PC-9 (cell line): ENCODE data around the gene RNF152. TPM values are rescaled to one million over a fixed set of nuclear protein-coding genes. Genes with fewer than 3 reads are reported as not detected.

Experiments
- BruUV-seq: library from RNA; stranded (reverse); fragments of 400-500 nt; replicated peaks from 2 replicates; lab custom pipeline; 2021; lab: Mats Ljungman, UMichigan
- CTCF ChIA-PET: fragments of 300-600 bp; sonication (Branson Sonifier 250); formaldehyde crosslinking; loops from one replicate; lab custom pipeline; 2022; ENCODE audit warnings: antibody characterized with exemption; lab: Charles Lee
- POLR2A ChIA-PET: fragments of 300-600 bp; sonication (Branson Sonifier 250); formaldehyde crosslinking; loops from one replicate; lab custom pipeline; 2022; ENCODE audit warnings: antibody characterized with exemption; ENCODE audit not compliant: unreplicated experiment; lab: Charles Lee
- DNase-seq, 2 experiments: peaks; one replicate each; pipeline versions ENCODE4 v3.0.0 to v3.0.0-alpha.2; 2015 to 2022; ENCODE audit warnings: mixed read lengths in 1 of 2
- H2AFZ ChIP-seq: fragments of 200-600 bp; sonication (generic); 2 replicates; pipeline ENCODE4 v1.8.1; 2017; ENCODE audit warnings: antibody characterized with exemption
- H3F3A ChIP-seq: fragments of 200-600 bp; sonication (generic); 2 replicates; pipeline ENCODE4 v1.8.1; 2017; ENCODE audit warnings: antibody characterized with exemption, mild to moderate bottlenecking, low read depth; ENCODE audit not compliant: insufficient read depth
- H3K27ac ChIP-seq: fragments of 200-600 bp; sonication (generic); 2 replicates; pipeline ENCODE4 v1.6.1; 2016; ENCODE audit warnings: mixed run types
- H3K27me3 ChIP-seq: fragments of 200-600 bp; sonication (generic); 2 replicates; pipeline ENCODE4 v1.6.1; 2016; ENCODE audit warnings: low read depth, mixed run types; ENCODE audit not compliant: insufficient read depth
- H3K36me3 ChIP-seq: fragments of 200-600 bp; sonication (generic); 2 replicates; pipeline ENCODE4 v1.6.1; 2016; ENCODE audit warnings: low read depth, mixed run types
- H3K4me1 ChIP-seq: fragments of 200-600 bp; sonication (generic); replicated peaks from 2 replicates; pipeline ENCODE4 v1.6.1; 2016; ENCODE audit warnings: mixed run types; ENCODE audit not compliant: insufficient read depth
- H3K4me2 ChIP-seq: fragments of 200-600 bp; sonication (generic); 2 replicates; pipeline ENCODE4 v1.6.1; 2017; ENCODE audit warnings: mixed run types
- H3K4me3 ChIP-seq: fragments of 200-600 bp; sonication (generic); 2 replicates; pipeline ENCODE4 v1.6.1; 2016; ENCODE audit warnings: mixed run types
- H3K79me2 ChIP-seq: fragments of 200-600 bp; sonication (generic); 2 replicates; pipeline ENCODE4 v1.6.1; 2017; ENCODE audit warnings: low read depth, mixed run types
- H3K9me2 ChIP-seq: fragments of 200-600 bp; sonication (generic); 2 replicates; pipeline ENCODE4 v1.8.1; 2017; ENCODE audit warnings: mild to moderate bottlenecking; ENCODE audit not compliant: insufficient read depth
- H3K9me3 ChIP-seq: fragments of 200-600 bp; sonication (generic); 2 replicates; pipeline ENCODE4 v1.8.1; 2016; ENCODE audit warnings: low read depth; ENCODE audit not compliant: insufficient read depth
- H4K20me1 ChIP-seq: fragments of 200-600 bp; sonication (generic); 2 replicates; pipeline ENCODE4 v1.8.1; 2017; ENCODE audit not compliant: insufficient read depth
- EZH2 ChIP-seq: fragments of 200-600 bp; sonication (generic); IDR thresholded peaks from 2 replicates; pipeline ENCODE4 v1.8.0; 2017; ENCODE audit warnings: antibody characterized with exemption, low read depth
- intact Hi-C: fragments of 100-400 bp; cut with micrococcal nuclease; formaldehyde crosslinking; loops from one replicate; pipeline ENCODE4 v1.10.0; 2022; ENCODE audit not compliant: unreplicated experiment
- total RNA-seq: library from RNA; stranded (reverse); gene quantifications from 2 replicates; pipeline ENCODE4 v1.2.3, GENCODE V29; 2021
- TF ChIP-seq, protein P1 (sequence below): fragments of 200-600 bp; sonication (generic); conservative IDR thresholded peaks from 2 replicates; pipeline ENCODE4 v1.6.1; 2017; ENCODE audit warnings: mixed run types, antibody characterized with exemption, mild to moderate bottlenecking, moderate library complexity

Gene RNF152
- total RNA-seq, 1 experiment from 2014 or later, result not detected

- no peaks in the 10 kb centered on the region for H4K20me1 ChIP-seq
- no peaks in the 10 kb centered on the region for H3K27me3 ChIP-seq
- no peaks in the 10 kb centered on the region for H3K79me2 ChIP-seq
- no peak overlapping the region for H3K4me2 ChIP-seq
- no peak overlapping the region for H3K27ac ChIP-seq
- POLR2A ChIA-PET, result no interaction called here
- BruUV-seq, result no TSS peak
- H3K9me3 ChIP-seq, result no peaks in the 10 kb centered on the region
- no peak for DNase-seq
- CTCF ChIA-PET, result no interaction called here
- H3F3A ChIP-seq, result no peaks in the 10 kb centered on the region
- no peak overlapping the region for H3K4me3 ChIP-seq
- H3K4me1 ChIP-seq, result no peaks in the 10 kb centered on the region
- TF ChIP-seq EZH2, result no peak
- no peaks in the 10 kb centered on the region for H3K36me3 ChIP-seq
- no peaks in the 10 kb centered on the region; the same call in 1 of the 2 replicates for H3K9me2 ChIP-seq
- no peak overlapping the region for H2AFZ ChIP-seq
- intact Hi-C loops, result no loop called here
Observed at GRCh38 chr18:61827591-61827990, 65.2 kb downstream of the RNF152 start.

- POLR2A ChIA-PET, result no interaction called here
- Histone ChIP-seq H3K27me3 (no peaks in the 10 kb centered on the region), H3K4me3 (no peak overlapping the region), H3K79me2 (no peaks in the 10 kb centered on the region), H3K4me1 (no peaks in the 10 kb centered on the region), H3K27ac (no peak overlapping the region), H3K36me3 (no peaks in the 10 kb centered on the region), H3K4me2 (no peak overlapping the region), H3K9me2 (no peaks in the 10 kb centered on the region), H3K9me3 (no peaks in the 10 kb centered on the region), H4K20me1 (no peaks in the 10 kb centered on the region), H2AFZ (no peak overlapping the region), H3F3A (no peaks in the 10 kb centered on the region)
- DNase-seq, result no peak
- TF ChIP-seq, protein P1, sequence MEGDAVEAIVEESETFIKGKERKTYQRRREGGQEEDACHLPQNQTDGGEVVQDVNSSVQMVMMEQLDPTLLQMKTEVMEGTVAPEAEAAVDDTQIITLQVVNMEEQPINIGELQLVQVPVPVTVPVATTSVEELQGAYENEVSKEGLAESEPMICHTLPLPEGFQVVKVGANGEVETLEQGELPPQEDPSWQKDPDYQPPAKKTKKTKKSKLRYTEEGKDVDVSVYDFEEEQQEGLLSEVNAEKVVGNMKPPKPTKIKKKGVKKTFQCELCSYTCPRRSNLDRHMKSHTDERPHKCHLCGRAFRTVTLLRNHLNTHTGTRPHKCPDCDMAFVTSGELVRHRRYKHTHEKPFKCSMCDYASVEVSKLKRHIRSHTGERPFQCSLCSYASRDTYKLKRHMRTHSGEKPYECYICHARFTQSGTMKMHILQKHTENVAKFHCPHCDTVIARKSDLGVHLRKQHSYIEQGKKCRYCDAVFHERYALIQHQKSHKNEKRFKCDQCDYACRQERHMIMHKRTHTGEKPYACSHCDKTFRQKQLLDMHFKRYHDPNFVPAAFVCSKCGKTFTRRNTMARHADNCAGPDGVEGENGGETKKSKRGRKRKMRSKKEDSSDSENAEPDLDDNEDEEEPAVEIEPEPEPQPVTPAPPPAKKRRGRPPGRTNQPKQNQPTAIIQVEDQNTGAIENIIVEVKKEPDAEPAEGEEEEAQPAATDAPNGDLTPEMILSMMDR, result no peak
- no peak for TF ChIP-seq EZH2
- intact Hi-C loops, result no loop called here
- no TSS peak for BruUV-seq
- CTCF ChIA-PET, result no interaction called here
Observed at GRCh38 chr18:61825386-61825785, 67.4 kb downstream of the RNF152 start.

DNA sequence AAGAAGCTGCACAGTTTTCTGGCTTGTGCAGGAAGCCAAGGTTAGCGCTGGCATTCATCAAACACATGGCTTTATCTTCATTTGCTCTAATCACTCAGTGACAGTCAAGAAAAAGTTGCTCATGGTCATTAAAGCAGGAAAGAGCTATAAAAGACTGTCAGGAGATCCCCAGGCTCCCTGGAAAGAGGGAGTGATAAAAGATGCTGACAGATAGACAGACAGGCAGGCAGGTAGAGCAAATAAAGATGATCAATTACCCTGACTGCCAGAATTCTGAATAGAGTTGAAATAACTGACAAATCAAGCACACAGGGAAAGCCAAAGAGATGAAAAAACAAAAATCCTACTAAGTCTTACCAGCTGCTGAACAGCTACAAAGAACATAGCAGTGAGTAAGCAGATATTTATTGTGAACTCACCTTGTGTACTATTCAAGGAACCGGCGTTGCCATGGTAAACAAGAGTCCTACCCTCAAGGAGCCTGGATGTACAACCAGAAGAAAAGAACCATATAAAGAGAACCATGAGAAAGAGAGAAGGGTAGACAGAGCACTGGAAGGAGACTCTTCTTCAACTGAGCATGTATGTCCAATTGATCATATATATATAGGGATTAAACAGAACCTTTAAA lies 68.0 kb downstream of the RNF152 start:
- Histone ChIP-seq H3K9me2 (no peaks in the 10 kb centered on the region), H3K4me1 (no peaks in the 10 kb centered on the region), H3F3A (no peaks in the 10 kb centered on the region), H3K79me2 (no peaks in the 10 kb centered on the region), H4K20me1 (no peaks in the 10 kb centered on the region), H3K27me3 (no peaks in the 10 kb centered on the region), H2AFZ (no peak overlapping the region), H3K27ac (no peak overlapping the region), H3K4me2 (no peak overlapping the region), H3K36me3 (no peaks in the 10 kb centered on the region), H3K4me3 (no peak overlapping the region), H3K9me3 (no peaks in the 10 kb centered on the region)
- TF ChIP-seq EZH2, result no peak
- TF ChIP-seq, protein P1, result no peak
- no TSS peak for BruUV-seq
- CTCF ChIA-PET, result no interaction called here
- no peak for DNase-seq
- intact Hi-C loops, result no loop called here
- POLR2A ChIA-PET, result no interaction called here

- no peak for TF ChIP-seq EZH2
- TF ChIP-seq, protein P1, result no peak
- ChIA-PET CTCF (no interaction called here), POLR2A (no interaction called here)
- no peak overlapping the region for H3K27ac ChIP-seq
- no peak overlapping the region for H2AFZ ChIP-seq
- H3K4me1 ChIP-seq, result no peaks in the 10 kb centered on the region
- no peak for DNase-seq
- H3K36me3 ChIP-seq, result no peaks in the 10 kb centered on the region
- H4K20me1 ChIP-seq, result no peaks in the 10 kb centered on the region
- H3K9me2 ChIP-seq, result no peaks in the 10 kb centered on the region
- H3K79me2 ChIP-seq, result no peaks in the 10 kb centered on the region
- no TSS peak for BruUV-seq
- no peaks in the 10 kb centered on the region for H3K27me3 ChIP-seq
- H3K9me3 ChIP-seq, result no peaks in the 10 kb centered on the region
- H3K4me2 ChIP-seq, result no peak overlapping the region
- no peak overlapping the region for H3K4me3 ChIP-seq
- intact Hi-C loops, result no loop called here
- no peaks in the 10 kb centered on the region for H3F3A ChIP-seq
Observed at GRCh38 chr18:61823595-61823994, 69.2 kb downstream of the RNF152 start.
